ENCODE data around the gene HES1. TPM values are rescaled to one million over a fixed set of nuclear protein-coding genes. Genes with fewer than 3 reads are reported as not detected.

Gene HES1
- total RNA-seq, 1 donor from 2014 or later = 5.5 TPM

GRCh38 chr3:194101592-194102432 lies 34.1 kb upstream of the HES1 start:
- no peak for DNase-seq (ENCODE audit: low read depth)

- DNase-seq (ENCODE audit: low read depth) = no peak
These were observed 33.5 kb upstream of the HES1 start for GRCh38 chr3:194102436-194102835.

GRCh38 chr3:194103505-194103904 lies 32.4 kb upstream of the HES1 start:
- no peak for DNase-seq (ENCODE audit: low read depth)

GRCh38 chr3:194103983-194104751 lies 31.8 kb upstream of the HES1 start:
- DNase-seq (ENCODE audit: low read depth) = no peak

- DNase-seq (ENCODE audit: low read depth) = peak; percentile 17
These were observed 30.7 kb upstream of the HES1 start for GRCh38 chr3:194105292-194105691.

- DNase-seq (ENCODE audit: low read depth) = no peak
These were observed 28.8 kb upstream of the HES1 start for GRCh38 chr3:194107107-194107506.

GRCh38 chr3:194109192-194109863 lies 26.6 kb upstream of the HES1 start:
- no peak for DNase-seq (ENCODE audit: low read depth)

GRCh38 chr3:194110483-194110882 lies 25.5 kb upstream of the HES1 start:
- no peak for DNase-seq (ENCODE audit: low read depth)

- DNase-seq (ENCODE audit: low read depth) = no peak
These were observed 24.6 kb upstream of the HES1 start for GRCh38 chr3:194111336-194111735.

- DNase-seq (ENCODE audit: low read depth) = no peak
These were observed 23.5 kb upstream of the HES1 start for GRCh38 chr3:194112120-194113106.

GRCh38 chr3:194114123-194114522 lies 21.8 kb upstream of the HES1 start:
- DNase-seq (ENCODE audit: low read depth) = no peak

GRCh38 chr3:194117104-194117845 lies 18.7 kb upstream of the HES1 start:
- DNase-seq (ENCODE audit: low read depth) = no peak

- DNase-seq (ENCODE audit: low read depth) = no peak
These were observed 17.0 kb upstream of the HES1 start for GRCh38 chr3:194118920-194119319.

- no peak for DNase-seq (ENCODE audit: low read depth)
These were observed 15.9 kb upstream of the HES1 start for GRCh38 chr3:194119831-194120590.

GRCh38 chr3:194120789-194121770 lies 14.9 kb upstream of the HES1 start:
- no peak for DNase-seq (ENCODE audit: low read depth)

GRCh38 chr3:194121891-194122631 lies 13.9 kb upstream of the HES1 start:
- DNase-seq (ENCODE audit: low read depth) = no peak

GRCh38 chr3:194123726-194124125 lies 12.2 kb upstream of the HES1 start:
- no peak for DNase-seq (ENCODE audit: low read depth)

Data from myocyte (in vitro differentiated cells).